Thoracic aorta (tissue), 2 donors: Measurements from ENCODE around the gene HRG. TPM values are rescaled to one million over a fixed set of nuclear protein-coding genes. Genes with fewer than 3 reads are reported as not detected.
"Not testable (repeated sequence)": the region's sequence is repeated elsewhere in the genome, so short reads cannot be mapped to it uniquely, and the experiment has no call there.

Experiments used
- ATAC-seq: fragments of 150-250 bp; one replicate; pipeline ENCODE4 v1.8.0; 2017; ENCODE audit warnings: low read depth; ENCODE audit not compliant: insufficient number of reproducible peaks, low FRiP score
- DNase-seq: peaks from one replicate; pipeline ENCODE4 v3.0.0-alpha.2; 2020; ENCODE audit warnings: low spot score
- H3K27ac ChIP-seq, 2 donors: fragments of 200-600 bp; sonication (generic); 1 replicate in 1 of 2; 2 replicates in 1 of 2; pipeline ENCODE4 v1.5.1; 2016; ENCODE audit warnings: mild to moderate bottlenecking in 2 of 2, moderate library complexity in 2 of 2
- H3K27me3 ChIP-seq: fragments of 200-600 bp; sonication (generic); replicated peaks from 2 replicates; pipeline ENCODE4 v1.6.0; 2016; ENCODE audit warnings: mild to moderate bottlenecking; ENCODE audit not compliant: insufficient read depth
- H3K36me3 ChIP-seq: fragments of 200-600 bp; sonication (generic); one replicate; pipeline ENCODE4 v1.5.1; 2016
- H3K4me1 ChIP-seq, 2 donors: fragments of 200-600 bp; sonication (generic); 1 replicate in 1 of 2; 2 replicates in 1 of 2; pipeline versions ENCODE4 v1.5.1 to v1.6.0; 2016; ENCODE audit warnings: low read depth in 2 of 2, mild to moderate bottlenecking in 1 of 2; ENCODE audit not compliant: control insufficient read depth in 1 of 2
- H3K4me3 ChIP-seq: fragments of 200-600 bp; sonication (generic); 2 replicates; pipeline ENCODE4 v1.5.1; 2016; ENCODE audit warnings: mild to moderate bottlenecking
- H3K9me3 ChIP-seq: fragments of 200-600 bp; sonication (generic); 2 replicates; pipeline ENCODE4 v1.5.1; 2016
- CTCF ChIP-seq: fragments of 200-600 bp; sonication (generic); IDR thresholded peaks from one replicate; pipeline ENCODE4 v1.5.1; 2019; ENCODE audit warnings: antibody characterized with exemption
- total RNA-seq, 2 donors: library from RNA; depleted of rRNA; stranded (reverse); fragments of >200 nt; gene quantifications; one replicate each; pipeline versions ENCODE4 v1.1.0 to v1.2.3, GENCODE V29; 2016

The HRG gene
- total RNA-seq, 2 donors from 2014 or later, result not detected

GRCh38 chr3:186633481-186633880 lies 32.3 kb upstream of the HRG start:
- no peaks in the 10 kb centered on the region for H3K4me1 ChIP-seq
- DNase-seq (no peak), ATAC-seq (no peak)
- H3K27ac ChIP-seq, result no peak overlapping the region
- no peak for TF ChIP-seq CTCF
- H3K27me3 ChIP-seq, result no peaks in the 10 kb centered on the region
- no peaks in the 10 kb centered on the region for H3K36me3 ChIP-seq
- H3K9me3 ChIP-seq, result no peaks in the 10 kb centered on the region
- no peak overlapping the region for H3K4me3 ChIP-seq

- not testable (repeated sequence) for ATAC-seq, H3K27ac ChIP-seq, H3K4me3 ChIP-seq, H3K36me3 ChIP-seq, H3K4me1 ChIP-seq, H3K27me3 ChIP-seq, DNase-seq, H3K9me3 ChIP-seq
Observed at GRCh38 chr3:186634207-186634606, 31.6 kb upstream of the HRG start.

GRCh38 chr3:186635532-186635931 lies 30.3 kb upstream of the HRG start:
- Histone ChIP-seq H3K27ac (no peak overlapping the region), H3K4me3 (no peak overlapping the region), H3K4me1 (peaks cover under 1 to 16% of the 10 kb centered on the region in 2 donors), H3K9me3 (no peaks in the 10 kb centered on the region), H3K36me3 (no peaks in the 10 kb centered on the region), H3K27me3 (no peaks in the 10 kb centered on the region)
- ATAC-seq (no peak), DNase-seq (no peak)
- TF ChIP-seq CTCF, result no peak

- H3K27ac ChIP-seq, result no peak overlapping the region
- TF ChIP-seq CTCF, result no peak
- no peak overlapping the region for H3K4me3 ChIP-seq
- H3K27me3 ChIP-seq, result no peaks in the 10 kb centered on the region
- no peak for ATAC-seq
- H3K36me3 ChIP-seq, result no peaks in the 10 kb centered on the region
- H3K9me3 ChIP-seq, result no peaks in the 10 kb centered on the region
- H3K4me1 ChIP-seq, result peaks cover 4 to 23% of the 10 kb centered on the region in 2 donors
- no peak for DNase-seq
Observed at GRCh38 chr3:186636536-186636935, 29.3 kb upstream of the HRG start.

GRCh38 chr3:186637686-186638085 lies 28.1 kb upstream of the HRG start:
- Histone ChIP-seq H3K4me1 (peaks cover 4 to 23% of the 10 kb centered on the region in 2 donors), H3K27ac (no peak overlapping the region), H3K27me3 (no peaks in the 10 kb centered on the region), H3K4me3 (no peak overlapping the region), H3K36me3 (no peaks in the 10 kb centered on the region), H3K9me3 (no peaks in the 10 kb centered on the region)
- ATAC-seq, result no peak
- TF ChIP-seq CTCF, result no peak
- no peak for DNase-seq

GRCh38 chr3:186638259-186638658 lies 27.6 kb upstream of the HRG start:
- Histone ChIP-seq H3K27ac (no peak overlapping the region), H3K36me3 (no peaks in the 10 kb centered on the region), H3K27me3 (no peaks in the 10 kb centered on the region), H3K4me3 (no peak overlapping the region), H3K9me3 (no peaks in the 10 kb centered on the region), H3K4me1 (peaks cover 4 to 23% of the 10 kb centered on the region in 2 donors)
- ATAC-seq, result no peak
- no peak for TF ChIP-seq CTCF
- no peak for DNase-seq
